Thymus (tissue), 11 donors: ENCODE data around the gene CTSL. TPM values are rescaled to one million over a fixed set of nuclear protein-coding genes. Genes with fewer than 3 reads are reported as not detected.

ENCODE experiments used
- DNase-seq, 9 donors: peaks; one replicate each; pipeline ENCODE4 v3.0.0-alpha.2; 2013; ENCODE audit warnings: low spot score in 9 of 9, low read depth in 6 of 9, missing footprints in 1 of 9
- H3K27ac ChIP-seq, 2 donors: one replicate each; pipeline ENCODE4 v1.5.1; 2013; ENCODE audit warnings: control low read depth in 1 of 2, low read depth in 1 of 2, low read length in 1 of 2, mild to moderate bottlenecking in 1 of 2, moderate library complexity in 1 of 2
- H3K27me3 ChIP-seq, 2 donors: one replicate each; pipeline ENCODE4 v1.5.1; 2013; ENCODE audit warnings: low read length in 1 of 2; ENCODE audit not compliant: control insufficient read depth in 2 of 2, insufficient read depth in 1 of 2
- H3K36me3 ChIP-seq, 2 donors: one replicate each; pipeline ENCODE4 v1.5.1; 2013; ENCODE audit warnings: low read length in 1 of 2, mild to moderate bottlenecking in 1 of 2, moderate library complexity in 1 of 2; ENCODE audit not compliant: control insufficient read depth in 2 of 2, insufficient read depth in 2 of 2
- H3K4me1 ChIP-seq, 2 donors: one replicate each; pipeline ENCODE4 v1.5.1; 2013; ENCODE audit warnings: low read length in 2 of 2; ENCODE audit not compliant: control insufficient read depth in 2 of 2, insufficient read depth in 2 of 2
- H3K4me3 ChIP-seq, 2 donors: one replicate each; pipeline ENCODE4 v1.5.1; 2013; ENCODE audit warnings: low read length in 2 of 2, control low read depth in 1 of 2, mild to moderate bottlenecking in 1 of 2
- H3K9me3 ChIP-seq, 2 donors: one replicate each; pipeline ENCODE4 v1.5.1; 2013; ENCODE audit warnings: low read length in 1 of 2, mild to moderate bottlenecking in 1 of 2; ENCODE audit not compliant: control insufficient read depth in 2 of 2, insufficient read depth in 1 of 2
- WGBS: extraction: QIAGEN DNeasy Blood & Tissue Kit; methylation state at CpG from one replicate; pipeline ENCODE4 v1.1.7; 2013; 5-methylcytosine and 5-hydroxymethylcytosine counted together
- polyA plus RNA-seq: library from polyadenylated mRNA; stranded (reverse); fragments of 200-250 nt; gene quantifications from one replicate; pipeline ENCODE4 v1.2.3, GENCODE V29; 2013
- total RNA-seq: library from RNA; stranded (reverse); fragments of 120-200 nt; gene quantifications from one replicate; pipeline ENCODE4 v1.2.4, GENCODE V29; 2013
- donor health status: healthy.

Gene CTSL
- total and polyA plus RNA-seq, 2 donors, result 117 to 264 TPM

DNA sequence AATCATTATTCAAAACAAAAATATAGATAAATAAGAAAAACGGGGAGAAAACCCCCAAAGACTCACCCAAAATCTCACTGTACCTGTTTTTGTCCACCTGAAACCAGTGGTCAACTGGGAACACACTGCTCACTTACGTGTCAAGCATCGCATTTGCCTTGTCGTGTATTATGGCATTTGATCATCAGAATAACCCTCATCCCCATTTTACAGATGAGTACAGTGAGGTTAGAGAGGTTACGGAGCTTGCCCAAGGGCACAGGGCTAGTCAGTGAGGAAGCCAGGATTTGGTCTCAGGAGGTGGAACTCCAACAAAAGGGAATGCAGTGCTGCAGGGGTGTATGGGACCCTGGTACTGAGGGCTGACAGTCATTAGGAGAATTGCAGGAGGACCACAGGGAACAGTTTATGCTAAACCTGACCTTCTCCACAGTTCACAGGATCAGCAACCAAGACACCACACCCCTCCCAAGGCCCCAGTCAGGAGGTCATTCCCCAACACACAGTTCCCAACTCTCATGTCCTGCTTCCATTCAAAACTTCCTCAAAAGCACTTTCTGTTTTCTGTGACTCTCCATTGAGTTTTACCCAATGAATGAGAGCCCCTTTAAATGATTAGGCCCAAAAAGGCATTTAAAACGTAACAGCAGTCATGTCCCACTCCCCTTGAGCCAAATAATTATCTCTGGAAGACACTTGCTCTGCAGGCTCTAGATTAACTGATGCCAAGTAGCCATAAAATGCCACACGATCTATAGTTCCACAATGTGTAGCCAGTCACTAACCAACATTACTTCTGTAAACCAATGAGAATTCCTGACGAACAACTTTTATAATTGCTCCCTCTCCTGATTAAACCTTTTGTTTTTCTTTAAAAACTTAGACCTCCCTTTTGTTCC is 50.8 kb downstream of the CTSL start:
- H3K9me3 ChIP-seq, result no peaks in the 10 kb centered on the region
- WGBS, result 94% methylated on average over 8 of the region's 8 CpGs
- H3K4me3 ChIP-seq, result no peak overlapping the region
- H3K36me3 ChIP-seq, result no peaks in the 10 kb centered on the region
- peaks cover 0 to 7% of the 10 kb centered on the region in 2 donors for H3K27me3 ChIP-seq
- no peaks in the 10 kb centered on the region for H3K4me1 ChIP-seq
- DNase-seq, result no peak
- H3K27ac ChIP-seq, result no peak overlapping the region

- 97% methylated on average over 4 of the region's 4 CpGs for WGBS
- Histone ChIP-seq H3K27me3 (no peaks in the 10 kb centered on the region), H3K36me3 (no peaks in the 10 kb centered on the region), H3K9me3 (no peaks in the 10 kb centered on the region), H3K4me3 (no peak overlapping the region), H3K4me1 (no peaks in the 10 kb centered on the region), H3K27ac (no peak overlapping the region)
- no peak for DNase-seq
Measured at GRCh38 chr9:87778996-87779395, 53.1 kb downstream of the CTSL start.

Other genes starting within 250 kb of the CTSL start
- 35.5 TPM for gene DAPK1, start 228.3 kb upstream of the CTSL start, total RNA-seq
- gene DAPK1, start 228.3 kb upstream of the CTSL start, polyA plus RNA-seq, result 28.1 TPM
- not detected for gene SPATA31E1, start 156.8 kb downstream of the CTSL start, total RNA-seq
- gene SPATA31E1, start 156.8 kb downstream of the CTSL start, polyA plus RNA-seq, result 0.02 TPM
- not detected for gene SPATA31C1, start 191.8 kb downstream of the CTSL start, total RNA-seq
- gene SPATA31C1, start 191.8 kb downstream of the CTSL start, polyA plus RNA-seq, result not detected
- 3.1 TPM for gene CDK20, start 248.4 kb downstream of the CTSL start, total RNA-seq
- 5.1 TPM for gene CDK20, start 248.4 kb downstream of the CTSL start, polyA plus RNA-seq